Glutamatergic neuron (in vitro differentiated cells): Measurements from ENCODE around the gene SIL1. TPM values are rescaled to one million over a fixed set of nuclear protein-coding genes. Genes with fewer than 3 reads are reported as not detected.
"Not testable (repeated sequence)": the region's sequence is repeated elsewhere in the genome, so short reads cannot be mapped to it uniquely, and the experiment has no call there.

ENCODE experiments used
- DNase-seq: peaks from one replicate; pipeline ENCODE4 v3.0.0; 2022
- H3K27ac Mint-ChIP-seq: one replicate; pipeline ENCODE4 v1.8.0; 2020; ENCODE audit warnings: mild to moderate bottlenecking, mixed read lengths, inconsistent platforms; ENCODE audit not compliant: unreplicated experiment
- H3K27me3 Mint-ChIP-seq: one replicate; pipeline ENCODE4 v1.8.0; 2020; ENCODE audit warnings: mild to moderate bottlenecking, moderate library complexity, mixed read lengths, inconsistent platforms; ENCODE audit not compliant: unreplicated experiment
- H3K36me3 Mint-ChIP-seq: one replicate; pipeline ENCODE4 v1.8.0; 2020; ENCODE audit warnings: mild to moderate bottlenecking, mixed read lengths, inconsistent platforms; ENCODE audit not compliant: unreplicated experiment
- H3K4me1 Mint-ChIP-seq: one replicate; pipeline ENCODE4 v1.8.0; 2020; ENCODE audit warnings: mild to moderate bottlenecking, low read depth, mixed read lengths, inconsistent platforms; ENCODE audit not compliant: unreplicated experiment
- H3K4me3 Mint-ChIP-seq: one replicate; pipeline ENCODE4 v1.8.0; 2020; ENCODE audit warnings: mild to moderate bottlenecking, mixed read lengths, inconsistent platforms; ENCODE audit not compliant: unreplicated experiment
- H3K9me3 Mint-ChIP-seq: one replicate; pipeline ENCODE4 v1.8.0; 2020; ENCODE audit warnings: mild to moderate bottlenecking, moderate library complexity, mixed read lengths, inconsistent platforms; ENCODE audit not compliant: unreplicated experiment
- total RNA-seq: library from RNA; stranded (reverse); fragmentation: NEBNext Ultra II Directional; extraction: Animal tissue kit (Norgen Biotek cat#: 25700); gene quantifications from one replicate; pipeline ENCODE4 v1.2.1, GENCODE V29; 2021; ENCODE audit not compliant: unreplicated experiment
- TF ChIP-seq, protein P1 (sequence below): fragments of 200-600 bp; sonication (generic); IDR thresholded peaks from one replicate; pipeline ENCODE4 v1.5.0; 2021; ENCODE audit not compliant: partially characterized antibody, unreplicated experiment

Gene SIL1
- total RNA-seq, 1 donor from 2014 or later: 15.9 TPM

DNA sequence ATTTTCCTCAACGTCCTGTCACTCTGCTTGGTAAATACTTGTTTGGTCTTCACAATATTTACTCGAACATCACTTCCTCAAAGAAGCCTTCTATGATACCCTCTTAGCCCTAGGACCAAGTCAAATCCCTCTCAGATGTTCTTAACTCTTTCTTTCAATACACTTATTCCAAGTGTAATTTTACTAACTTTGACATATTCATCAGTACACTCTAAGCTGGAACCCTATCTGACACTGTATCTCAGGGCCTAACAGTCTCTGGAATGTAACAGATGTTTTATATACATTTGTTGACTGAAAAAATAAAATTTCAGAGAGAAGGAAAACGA, 19.6 kb downstream of the SIL1 start:
- Mint-ChIP-seq H3K27ac (no peak overlapping the region), H3K4me1 (peaks cover 26% of the 10 kb centered on the region), H3K4me3 (no peak overlapping the region), H3K9me3 (no peaks in the 10 kb centered on the region), H3K27me3 (peaks cover 7% of the 10 kb centered on the region), H3K36me3 (no peaks in the 10 kb centered on the region)
- TF ChIP-seq, protein P1, sequence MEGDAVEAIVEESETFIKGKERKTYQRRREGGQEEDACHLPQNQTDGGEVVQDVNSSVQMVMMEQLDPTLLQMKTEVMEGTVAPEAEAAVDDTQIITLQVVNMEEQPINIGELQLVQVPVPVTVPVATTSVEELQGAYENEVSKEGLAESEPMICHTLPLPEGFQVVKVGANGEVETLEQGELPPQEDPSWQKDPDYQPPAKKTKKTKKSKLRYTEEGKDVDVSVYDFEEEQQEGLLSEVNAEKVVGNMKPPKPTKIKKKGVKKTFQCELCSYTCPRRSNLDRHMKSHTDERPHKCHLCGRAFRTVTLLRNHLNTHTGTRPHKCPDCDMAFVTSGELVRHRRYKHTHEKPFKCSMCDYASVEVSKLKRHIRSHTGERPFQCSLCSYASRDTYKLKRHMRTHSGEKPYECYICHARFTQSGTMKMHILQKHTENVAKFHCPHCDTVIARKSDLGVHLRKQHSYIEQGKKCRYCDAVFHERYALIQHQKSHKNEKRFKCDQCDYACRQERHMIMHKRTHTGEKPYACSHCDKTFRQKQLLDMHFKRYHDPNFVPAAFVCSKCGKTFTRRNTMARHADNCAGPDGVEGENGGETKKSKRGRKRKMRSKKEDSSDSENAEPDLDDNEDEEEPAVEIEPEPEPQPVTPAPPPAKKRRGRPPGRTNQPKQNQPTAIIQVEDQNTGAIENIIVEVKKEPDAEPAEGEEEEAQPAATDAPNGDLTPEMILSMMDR: no peak
- DNase-seq: no peak

DNA sequence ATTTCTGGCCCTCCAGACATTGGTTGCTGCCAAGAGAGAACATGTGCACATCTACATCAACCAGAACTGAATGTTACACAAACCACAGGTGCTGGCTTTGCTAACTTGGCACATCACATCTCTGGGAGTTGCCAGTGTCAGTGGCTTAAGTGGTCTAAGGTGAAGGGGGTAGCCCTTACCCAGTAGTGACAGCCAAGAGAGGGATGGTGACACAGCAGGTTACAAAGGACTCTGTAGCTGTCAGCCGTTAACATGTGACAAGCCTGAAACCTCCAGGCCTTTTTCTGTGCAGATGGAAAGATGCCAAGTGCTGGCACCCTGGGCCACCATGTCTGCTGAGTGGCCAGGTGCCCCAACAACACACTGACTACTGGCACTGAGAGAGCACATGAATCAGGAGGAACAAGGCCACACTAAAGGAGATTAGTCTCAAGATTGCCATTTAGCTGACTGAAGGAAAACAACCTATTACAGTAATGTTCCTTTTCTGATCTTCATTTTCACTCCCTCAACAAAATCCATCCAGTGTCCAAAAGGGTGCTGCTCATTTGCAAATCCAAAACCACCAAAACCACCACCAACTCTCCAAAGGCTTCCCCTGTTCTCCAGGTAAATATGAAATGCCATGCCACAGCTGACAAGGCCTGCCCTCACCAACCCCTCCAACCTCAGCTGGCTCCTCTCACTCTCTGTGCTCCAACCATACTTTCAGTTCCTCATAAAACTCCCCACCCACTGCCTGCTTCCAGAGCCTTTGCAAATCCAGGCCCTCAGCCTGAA, 20.2 kb downstream of the SIL1 start:
- Mint-ChIP-seq H3K9me3 (no peaks in the 10 kb centered on the region), H3K27ac (no peak overlapping the region), H3K36me3 (peaks cover 1% of the 10 kb centered on the region), H3K4me1 (peaks cover 21% of the 10 kb centered on the region), H3K27me3 (peaks cover 7% of the 10 kb centered on the region), H3K4me3 (no peak overlapping the region)
- no peak for DNase-seq
- TF ChIP-seq, protein P1: no peak

DNA sequence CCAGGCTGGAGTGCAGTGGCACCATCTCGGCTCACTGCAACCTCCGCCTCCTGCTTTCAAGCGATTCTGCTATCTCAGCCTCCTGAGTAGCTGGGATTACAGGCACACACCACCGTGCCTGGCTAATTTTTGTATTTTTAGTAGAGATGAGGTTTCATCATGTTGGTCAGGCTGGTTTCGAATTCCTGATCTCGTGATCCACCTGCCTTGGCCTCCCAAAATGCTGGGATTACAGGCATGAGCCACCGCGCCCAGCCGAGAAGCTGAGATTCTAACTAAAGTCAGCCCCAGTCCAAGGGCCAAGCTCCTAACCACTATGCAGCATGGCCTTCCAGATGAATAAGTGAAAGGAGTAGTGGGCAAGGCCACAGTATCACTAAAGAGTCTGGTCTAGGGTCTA, 20.9 kb downstream of the SIL1 start:
- not testable (repeated sequence) for H3K9me3 Mint-ChIP-seq, H3K27ac Mint-ChIP-seq, H3K36me3 Mint-ChIP-seq, DNase-seq, H3K4me3 Mint-ChIP-seq, H3K27me3 Mint-ChIP-seq
- H3K4me1 Mint-ChIP-seq: peaks cover 14% of the 10 kb centered on the region

DNA sequence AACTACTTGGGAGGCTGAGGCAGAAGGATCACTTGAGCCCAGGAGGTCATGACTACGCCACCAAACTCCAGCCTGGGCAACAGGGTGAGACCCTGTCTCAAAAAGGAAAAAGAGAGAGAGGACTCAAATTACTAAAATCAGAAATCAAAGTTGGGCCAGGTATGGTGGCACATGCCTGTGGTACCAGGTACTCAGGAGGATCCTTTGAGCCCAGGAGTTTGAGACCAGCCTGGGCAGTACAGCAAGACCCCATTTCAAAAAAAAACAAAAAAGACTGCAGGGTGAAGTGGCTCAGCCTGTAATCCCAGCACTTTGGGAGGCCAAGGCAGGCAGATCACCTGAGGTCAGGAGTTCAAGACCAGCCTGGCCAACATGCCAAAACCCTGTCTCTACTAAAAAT, 23.8 kb downstream of the SIL1 start:
- Mint-ChIP-seq H3K9me3 (peaks cover 10% of the 10 kb centered on the region), H3K36me3 (peaks cover 13% of the 10 kb centered on the region)
- H3K27ac Mint-ChIP-seq, DNase-seq, H3K4me1 Mint-ChIP-seq, H3K27me3 Mint-ChIP-seq, H3K4me3 Mint-ChIP-seq: not testable (repeated sequence)

DNA sequence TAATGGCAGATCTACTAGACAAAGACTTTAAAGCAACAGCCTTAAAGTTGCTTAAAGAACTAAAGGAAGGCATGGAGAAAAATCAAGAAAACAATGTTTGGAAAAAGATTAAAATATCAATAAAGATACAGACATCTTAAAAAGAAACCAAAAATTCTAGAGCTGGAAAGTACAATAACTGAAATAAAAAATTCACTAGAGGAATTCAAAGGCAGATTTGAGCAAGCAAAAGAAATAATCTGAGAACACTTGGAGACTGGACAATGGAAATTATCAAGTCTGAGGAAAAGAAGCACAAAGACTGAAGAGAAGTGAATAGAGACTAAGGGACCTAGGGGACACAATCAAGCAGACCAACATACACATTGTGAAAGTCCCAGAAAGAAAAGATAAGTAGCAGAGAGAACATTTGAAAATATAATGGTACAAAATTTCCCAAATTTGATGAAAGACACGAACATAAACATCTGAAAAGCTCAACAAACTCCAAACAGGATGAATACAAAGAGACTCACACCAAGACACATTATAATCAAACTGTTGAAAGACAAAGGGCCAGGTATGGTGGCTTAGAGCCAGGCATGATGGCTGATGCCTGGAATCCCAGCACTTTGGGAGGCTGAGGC, 26.3 kb downstream of the SIL1 start:
- Mint-ChIP-seq H3K36me3 (peaks cover 13% of the 10 kb centered on the region), H3K4me3 (no peak overlapping the region), H3K4me1 (no peaks in the 10 kb centered on the region), H3K27me3 (peaks cover 2% of the 10 kb centered on the region), H3K27ac (no peak overlapping the region), H3K9me3 (peaks cover 10% of the 10 kb centered on the region)
- no peak for DNase-seq
- TF ChIP-seq, protein P1: no peak

DNA sequence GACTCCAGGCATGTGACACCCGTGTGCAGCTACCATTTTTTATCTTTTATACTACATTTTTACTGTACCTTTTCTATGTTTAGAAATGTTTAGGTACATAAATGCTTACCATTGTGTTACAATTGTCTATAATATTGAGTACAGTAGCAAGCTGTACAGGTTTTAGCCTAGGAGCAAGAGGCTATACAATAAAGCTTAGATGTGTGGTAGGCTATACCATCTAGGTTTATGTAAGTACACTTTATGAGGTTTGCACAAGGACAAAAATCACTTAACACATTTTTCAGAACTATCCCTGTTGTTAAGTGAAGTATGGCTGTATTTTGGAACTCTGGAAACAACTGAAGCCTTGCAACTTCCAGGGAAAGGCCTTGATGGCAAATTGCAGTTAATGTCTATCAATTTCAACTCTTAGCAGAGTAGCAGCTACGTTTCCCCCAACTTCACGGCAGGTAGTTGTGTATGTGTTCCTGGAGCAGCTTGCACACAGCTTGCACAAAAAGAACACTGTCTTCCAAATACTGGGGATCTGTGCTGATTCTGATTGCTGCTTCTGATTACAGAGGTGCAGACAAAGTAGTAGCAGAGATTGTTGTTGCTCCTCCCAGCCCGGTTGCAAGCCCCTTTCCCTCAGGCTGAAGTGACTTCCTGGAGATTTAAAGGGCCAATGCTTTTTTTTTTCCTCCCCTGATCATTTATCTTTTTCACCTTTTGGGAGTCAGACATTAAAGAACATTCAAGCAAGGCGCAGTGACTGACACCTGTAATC, 30.0 kb downstream of the SIL1 start:
- Mint-ChIP-seq H3K36me3 (peaks cover 13% of the 10 kb centered on the region), H3K27ac (no peak overlapping the region), H3K27me3 (no peaks in the 10 kb centered on the region), H3K4me3 (no peak overlapping the region), H3K4me1 (no peaks in the 10 kb centered on the region), H3K9me3 (peaks cover 10% of the 10 kb centered on the region)
- no peak for DNase-seq
- TF ChIP-seq, protein P1: no peak
